HG02943 (cell line): ENCODE results near the gene RMDN2.
"Not testable (repeated sequence)": the region's sequence is repeated elsewhere in the genome, so short reads cannot be mapped to it uniquely, and the experiment has no call there.

Experiments used
- ATAC-seq: cut with Tn5 transposase; IDR thresholded peaks from one replicate; pipeline ENCODE4 v1.9.1; 2021; ENCODE audit warnings: mild to moderate bottlenecking, low read depth, moderate library complexity; ENCODE audit not compliant: unreplicated experiment

RMDN2 gene

GRCh38 chr2:37926635-37927034 is 1.5 kb downstream of the RMDN2 start:
- no peak for ATAC-seq

DNA sequence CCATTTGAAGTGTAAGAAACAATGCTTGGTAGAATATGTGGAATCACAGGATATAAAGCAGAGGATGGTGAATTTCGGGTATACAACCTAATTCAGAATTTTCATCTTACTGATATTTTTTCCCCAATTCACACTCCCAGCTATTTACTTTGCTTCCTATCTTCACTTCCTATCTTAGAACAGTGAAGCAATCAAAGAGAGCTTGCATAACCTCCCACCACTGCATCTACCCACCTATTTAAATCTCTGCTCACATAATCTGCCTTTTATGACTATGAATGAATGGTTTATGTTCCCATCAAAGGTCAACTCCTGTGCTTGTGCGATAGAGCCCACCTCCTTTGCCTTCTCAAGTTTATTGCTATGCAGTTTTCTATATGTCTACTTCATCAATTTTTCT is 3.3 kb downstream of the RMDN2 start:
- ATAC-seq = no peak

DNA sequence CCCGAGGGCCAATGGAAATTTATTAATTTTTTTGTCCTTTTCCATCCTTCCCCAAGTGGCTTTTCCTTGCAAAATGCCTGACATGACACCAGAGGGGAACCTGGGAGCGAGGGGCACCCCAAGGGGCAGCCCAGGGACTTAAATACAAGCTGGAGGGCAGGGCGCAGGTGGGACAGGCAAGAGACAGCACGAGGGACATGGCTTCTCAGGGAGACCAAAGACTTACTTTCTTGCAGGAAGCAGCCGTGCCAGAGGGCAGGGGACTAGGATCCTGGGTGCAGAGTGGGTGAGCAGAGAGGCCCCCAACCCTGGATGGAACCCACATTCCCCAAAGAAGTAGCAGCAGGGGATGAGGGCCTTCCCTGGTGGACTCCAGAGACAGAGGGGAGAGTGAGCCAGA is 5.3 kb downstream of the RMDN2 start:
- ATAC-seq = not testable (repeated sequence)

DNA sequence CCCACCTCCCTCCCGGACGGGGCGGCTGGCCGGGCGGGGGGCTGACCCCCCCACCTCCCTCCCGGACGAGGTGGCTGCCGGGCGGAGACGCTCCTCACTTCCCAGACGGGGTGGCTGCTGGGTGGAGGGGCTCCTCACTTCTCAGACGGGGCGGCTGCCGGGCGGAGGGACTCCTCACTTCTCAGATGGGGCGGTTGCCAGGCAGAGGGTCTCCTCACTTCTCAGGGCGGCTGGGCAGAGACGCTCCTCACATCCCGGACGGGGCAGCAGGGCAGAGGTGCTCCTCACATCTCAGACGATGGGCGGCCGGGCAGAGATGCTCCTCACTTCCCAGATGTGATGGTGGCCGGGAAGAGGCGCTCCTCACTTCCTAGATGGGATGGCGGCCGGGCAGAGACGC is 7.8 kb downstream of the RMDN2 start:
- ATAC-seq = not testable (repeated sequence)

DNA sequence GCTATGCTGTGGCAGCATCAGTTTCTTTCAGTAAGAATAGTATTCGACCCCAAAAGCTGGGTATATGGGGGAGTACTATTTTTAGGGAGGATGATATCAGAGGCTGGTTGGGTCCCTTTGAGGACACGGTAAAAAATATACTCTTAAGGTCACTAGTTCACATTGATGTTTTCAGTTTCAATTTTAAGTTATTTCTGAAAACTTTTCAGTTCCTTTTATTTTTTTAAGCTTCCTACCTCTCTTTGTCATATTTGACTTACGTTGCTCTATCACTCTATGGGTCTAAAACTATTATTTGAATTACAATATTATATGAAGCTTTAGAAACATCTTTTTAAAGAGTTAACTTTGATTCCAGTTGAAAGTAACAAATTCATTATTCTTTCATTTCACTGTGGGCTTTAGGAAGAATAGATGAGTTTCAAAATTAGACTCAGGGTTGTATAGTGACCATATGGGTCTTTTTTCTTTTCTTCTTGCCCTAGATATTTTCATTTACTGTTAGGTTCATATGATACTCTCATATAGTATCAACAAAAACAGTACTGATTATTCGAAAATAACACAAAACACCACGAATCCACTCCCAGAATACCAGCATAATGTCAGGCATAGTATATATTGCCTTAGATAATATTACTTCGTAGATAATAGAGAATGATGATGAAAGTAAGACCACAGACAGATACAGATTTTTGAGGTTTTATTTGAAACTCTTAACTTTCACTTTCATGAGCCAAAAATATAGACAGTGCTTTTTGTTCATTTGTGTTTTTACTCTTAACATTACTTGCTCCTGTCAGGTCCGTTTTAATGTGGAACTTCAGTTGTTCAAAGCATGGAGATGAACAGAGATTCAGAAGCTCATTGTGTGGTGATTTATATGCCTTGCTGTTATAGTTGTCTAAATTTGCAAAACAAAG is 9.8 kb downstream of the RMDN2 start:
- ATAC-seq = peak; percentile 88

DNA sequence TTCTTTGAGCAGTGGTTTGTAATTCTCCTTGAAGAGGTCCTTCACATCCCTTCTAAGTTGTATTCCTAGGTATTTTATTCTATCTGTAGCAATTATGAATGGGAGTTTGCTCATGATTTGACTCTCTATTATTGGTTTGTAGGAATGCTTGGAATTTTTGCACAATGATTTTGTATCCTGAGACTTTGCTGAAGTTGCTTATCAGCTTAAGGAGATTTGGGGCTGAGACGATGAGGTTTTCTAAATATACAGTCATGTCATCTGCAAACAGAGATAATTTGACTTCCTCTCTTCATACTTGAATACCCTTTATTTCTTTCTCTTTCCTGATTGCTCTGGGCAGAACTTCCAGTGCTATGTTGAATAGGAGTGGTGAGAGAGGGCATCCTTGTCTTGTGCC is 12.5 kb downstream of the RMDN2 start:
- not testable (repeated sequence) for ATAC-seq

DNA sequence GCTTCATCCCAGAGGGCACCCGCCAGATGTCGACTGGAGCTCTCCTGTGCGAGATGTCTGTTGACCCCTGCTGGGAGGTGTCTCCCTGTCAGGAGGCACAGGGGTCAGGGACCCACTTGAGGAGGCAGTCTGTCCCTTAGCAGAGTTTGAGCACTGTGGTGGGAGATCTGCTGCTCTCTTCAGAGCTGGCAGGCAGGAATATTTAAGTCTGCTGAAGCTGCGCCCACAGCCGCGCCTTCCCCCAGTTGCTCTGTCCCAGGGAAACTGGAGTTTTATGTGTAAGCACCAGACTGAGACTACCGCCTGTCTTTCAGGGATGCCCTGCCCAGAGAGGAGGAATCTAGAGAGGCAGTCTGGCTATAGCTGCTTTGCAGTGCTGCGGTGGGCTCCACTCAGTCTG is 16.2 kb downstream of the RMDN2 start:
- not testable (repeated sequence) for ATAC-seq

DNA sequence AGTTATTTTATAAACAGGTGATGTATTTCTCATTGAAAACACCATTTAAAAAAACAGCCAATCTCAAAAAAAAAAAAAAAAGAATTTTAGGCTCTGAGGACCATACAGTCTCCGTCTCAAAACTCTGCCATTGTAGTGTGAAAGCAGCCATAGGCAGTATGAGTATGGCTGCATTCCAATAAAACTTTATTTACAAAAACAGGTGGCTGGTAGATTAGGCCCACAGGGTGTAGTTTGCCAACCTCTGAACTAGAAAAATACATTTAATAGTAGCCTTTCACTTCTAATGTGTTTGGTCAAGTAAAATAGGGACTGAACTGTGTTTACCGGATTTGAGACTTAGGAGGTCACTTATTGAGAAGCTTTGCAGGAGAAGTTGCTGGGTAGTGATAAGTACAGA is 19.2 kb downstream of the RMDN2 start:
- ATAC-seq = no peak

GRCh38 chr2:37947306-37947705 is 22.2 kb downstream of the RMDN2 start:
- ATAC-seq = no peak

DNA sequence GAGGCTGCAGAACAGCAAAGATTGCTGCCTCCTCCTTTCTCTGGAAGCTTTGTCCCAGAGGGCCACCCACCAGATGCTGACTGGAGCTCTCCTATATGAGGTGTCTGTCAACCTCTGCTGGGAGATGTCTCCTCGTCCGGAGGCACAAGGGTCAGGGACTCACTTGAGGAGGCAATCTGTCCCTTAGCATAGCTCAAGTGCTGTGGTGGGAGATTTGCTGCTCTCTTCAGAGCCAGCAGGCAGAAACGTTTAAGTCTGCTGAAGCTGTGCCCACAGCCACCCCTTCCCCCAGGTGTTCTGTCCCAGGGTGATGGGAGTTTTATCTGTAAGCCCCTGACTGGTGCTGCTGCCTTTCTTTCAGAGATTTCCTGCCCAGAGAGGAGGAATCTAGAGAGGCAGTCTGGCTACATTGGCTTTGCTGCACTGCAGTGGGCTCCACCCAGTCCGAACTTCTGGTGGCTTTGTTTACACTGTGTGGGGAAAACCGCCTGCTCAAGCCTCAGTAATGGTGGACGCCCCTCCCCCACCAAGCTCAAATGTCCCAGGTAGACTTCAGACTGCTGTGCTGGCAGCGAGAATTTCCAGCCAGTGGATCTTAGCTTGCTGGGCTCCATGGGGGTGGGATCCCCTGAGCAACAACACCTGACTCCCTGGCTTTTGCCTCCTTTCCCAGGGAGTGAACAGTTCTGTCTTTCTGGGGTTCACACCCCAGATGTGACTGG is 37.1 kb downstream of the RMDN2 start:
- ATAC-seq = not testable (repeated sequence)

DNA sequence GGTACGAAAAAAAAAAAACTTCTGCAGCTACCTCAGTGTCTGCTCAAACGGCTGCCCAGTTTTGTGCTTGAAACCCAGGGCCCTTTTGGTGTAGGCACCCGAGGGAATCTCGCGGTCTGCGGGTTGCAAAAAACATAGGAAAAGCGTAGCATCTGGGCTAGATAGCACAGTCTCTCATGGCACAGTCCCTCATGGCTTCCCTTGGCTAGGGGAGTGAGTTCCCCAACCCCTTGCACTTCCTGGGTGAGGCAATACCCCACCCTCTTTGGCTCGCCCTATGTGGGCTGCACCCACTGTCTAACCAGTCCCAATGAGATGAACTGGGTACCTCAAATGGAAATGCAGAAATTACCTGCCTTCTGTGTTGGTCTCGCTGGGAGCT is 37.6 kb downstream of the RMDN2 start:
- ATAC-seq = not testable (repeated sequence)

GRCh38 chr2:37963901-37964300 is 38.8 kb downstream of the RMDN2 start:
- ATAC-seq = not testable (repeated sequence)

DNA sequence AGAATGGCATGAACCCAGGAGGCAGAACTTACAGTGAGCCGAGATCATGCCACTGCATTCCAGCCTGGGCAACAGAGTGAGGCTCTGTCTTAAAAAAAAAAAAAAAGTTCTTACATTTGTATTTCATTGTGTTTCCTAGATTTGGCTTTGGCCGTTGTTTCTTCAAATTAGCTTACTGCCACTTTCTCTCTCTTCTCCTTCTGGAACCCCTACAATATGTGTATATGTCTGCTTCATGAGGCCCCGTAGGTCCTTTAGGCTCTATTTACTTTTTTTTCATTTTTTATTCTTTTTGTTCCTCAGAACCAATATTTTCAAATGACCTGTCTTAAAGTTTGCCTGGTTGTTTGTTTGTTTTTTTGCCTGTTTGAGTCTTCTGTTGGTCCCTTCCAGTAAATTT is 41.2 kb downstream of the RMDN2 start:
- ATAC-seq = no peak

- ATAC-seq = no peak
These were observed 44.6 kb downstream of the RMDN2 start for GRCh38 chr2:37969731-37970130.

- no peak for ATAC-seq
These were observed 46.9 kb downstream of the RMDN2 start for GRCh38 chr2:37971971-37972370.

DNA sequence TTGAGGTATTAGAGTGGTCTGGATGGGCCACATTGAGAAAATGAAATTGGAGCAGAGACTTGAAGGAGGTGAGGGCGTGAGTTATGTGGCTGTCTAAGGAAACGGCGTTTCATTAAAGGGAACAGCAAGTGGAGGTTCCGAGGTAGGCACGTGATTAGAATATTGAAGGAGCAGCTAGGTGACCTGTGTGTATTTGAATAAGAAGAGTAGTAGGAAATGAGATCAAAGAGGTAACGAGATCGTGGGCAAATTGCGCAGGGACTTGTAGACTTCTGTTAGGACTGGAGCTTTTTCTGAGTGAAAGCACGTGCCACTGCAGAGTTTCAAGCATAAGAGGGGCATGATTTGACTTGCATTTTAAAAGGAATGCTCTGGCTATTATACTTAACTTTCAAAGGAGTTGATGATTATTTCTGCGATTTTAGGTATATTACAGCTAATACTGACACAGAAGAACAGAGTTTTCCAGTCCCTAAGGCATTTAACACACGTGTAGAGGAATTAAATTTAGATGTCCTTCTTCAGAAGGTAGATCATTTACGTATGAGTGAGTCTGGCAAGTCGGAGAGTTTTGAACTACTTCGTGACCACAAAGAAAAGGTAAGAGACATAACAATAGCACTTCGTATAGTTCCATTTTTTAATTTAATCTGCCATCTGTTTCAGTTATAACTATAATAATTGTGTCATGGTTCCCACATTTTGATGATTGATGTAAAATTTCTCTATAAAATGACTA is 48.7 kb downstream of the RMDN2 start:
- ATAC-seq = no peak

DNA sequence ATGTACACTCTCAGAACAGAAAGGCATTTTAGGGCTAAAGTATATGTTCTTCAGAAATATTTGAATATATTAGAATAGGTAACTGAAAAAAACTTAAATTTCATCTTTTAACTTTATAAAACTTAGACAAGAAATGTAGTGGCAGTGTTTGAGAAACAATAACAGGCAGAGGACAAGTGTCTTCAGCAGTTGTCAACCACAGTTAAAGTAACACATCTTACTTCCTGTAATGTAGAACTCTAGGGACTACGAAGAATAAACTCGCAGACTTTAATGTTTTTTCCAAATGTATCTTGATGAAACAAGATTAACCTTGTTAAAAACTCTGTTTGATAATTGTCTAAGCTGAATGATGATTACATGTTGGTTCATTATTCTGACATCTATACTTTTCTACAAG is 50.7 kb downstream of the RMDN2 start:
- ATAC-seq = no peak

DNA sequence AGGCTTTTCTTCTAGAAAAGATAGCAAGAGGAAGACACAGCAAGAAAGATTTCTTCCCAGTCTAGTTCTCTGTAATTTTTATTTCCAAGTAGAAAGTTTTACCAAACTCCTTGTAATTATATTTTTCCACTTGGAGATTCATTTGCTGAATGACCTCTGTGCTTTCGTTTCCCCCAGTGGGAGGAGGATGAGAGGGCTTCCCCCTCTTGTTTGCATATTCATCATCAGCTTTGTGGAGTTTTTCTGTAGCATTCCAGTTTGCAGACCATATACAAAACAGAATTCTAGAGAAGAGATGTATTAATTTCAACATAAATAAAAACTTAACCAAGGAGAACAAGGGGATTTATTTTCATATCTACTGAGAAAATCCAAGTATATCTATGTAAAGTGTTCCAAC is 51.3 kb downstream of the RMDN2 start:
- ATAC-seq = no peak

- ATAC-seq = no peak
These were observed 57.1 kb downstream of the RMDN2 start for GRCh38 chr2:37982147-37982582.

DNA sequence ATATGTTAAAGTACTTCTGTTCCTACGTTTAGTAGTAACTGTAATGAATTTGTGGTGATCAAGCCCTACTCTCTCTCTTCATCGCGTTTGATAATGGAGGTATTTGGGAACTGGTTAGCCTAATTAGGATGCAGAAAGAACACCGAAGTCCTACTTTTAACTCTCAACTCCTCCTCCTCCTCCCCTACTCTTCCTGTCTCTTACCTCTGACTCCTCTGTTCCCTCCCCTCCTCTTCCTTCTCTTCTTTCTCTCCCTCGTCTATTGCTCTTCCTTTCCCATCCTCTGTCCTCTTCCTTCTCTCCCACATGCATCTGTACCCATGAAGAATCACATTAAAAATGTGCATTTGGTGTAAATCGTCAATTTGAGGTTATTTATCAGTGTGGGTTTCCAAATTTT is 57.8 kb downstream of the RMDN2 start:
- no peak for ATAC-seq

DNA sequence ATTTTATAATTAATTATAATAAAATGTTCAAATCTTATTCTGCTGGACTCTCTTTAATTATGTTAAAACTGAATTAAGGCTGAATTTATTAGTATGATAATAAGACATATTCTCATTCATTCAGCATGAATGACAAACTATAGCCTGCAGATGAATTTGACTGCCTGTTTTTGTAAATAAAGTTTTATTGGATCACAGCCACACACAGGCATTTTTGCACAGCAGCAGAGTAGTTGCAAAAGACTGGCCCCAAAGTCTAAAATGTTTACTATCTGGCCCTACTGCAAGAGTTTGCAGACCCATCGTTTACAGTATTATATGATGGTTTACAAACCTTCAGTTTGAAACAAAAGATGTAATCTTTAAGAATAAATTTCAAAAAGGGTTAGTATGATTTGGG is 58.6 kb downstream of the RMDN2 start:
- ATAC-seq = no peak
